Panc1 (cell line): ENCODE results near the gene SLC6A11.

Source experiments
- POLR2AphosphoS5 ChIP-seq: IDR thresholded peaks from 2 replicates; pipeline ENCODE4 v1.6.1; 2012; ENCODE audit warnings: mild to moderate bottlenecking, low read depth, low read length, moderate library complexity
- REST ChIP-seq, 2 experiments: IDR thresholded peaks; 2 replicates each; pipeline ENCODE4 v1.6.1; 2011 to 2012; ENCODE audit warnings: low read depth in 2 of 2, control low read depth in 1 of 2, low read length in 1 of 2, mild to moderate bottlenecking in 1 of 2, moderate library complexity in 1 of 2; ENCODE audit not compliant: insufficient read depth in 1 of 2
- SIN3A ChIP-seq: IDR thresholded peaks from 2 replicates; pipeline ENCODE4 v1.6.1; 2012; ENCODE audit warnings: low read depth, mild to moderate bottlenecking, low read length, moderate library complexity, borderline replicate concordance; ENCODE audit not compliant: insufficient read depth
- TF ChIP-seq, protein P1 (sequence below): fragments of 450-650 bp; IDR thresholded peaks from 2 replicates; pipeline ENCODE4 v1.5.1; 2017; ENCODE audit warnings: mild to moderate bottlenecking

- TF ChIP-seq, protein P1, sequence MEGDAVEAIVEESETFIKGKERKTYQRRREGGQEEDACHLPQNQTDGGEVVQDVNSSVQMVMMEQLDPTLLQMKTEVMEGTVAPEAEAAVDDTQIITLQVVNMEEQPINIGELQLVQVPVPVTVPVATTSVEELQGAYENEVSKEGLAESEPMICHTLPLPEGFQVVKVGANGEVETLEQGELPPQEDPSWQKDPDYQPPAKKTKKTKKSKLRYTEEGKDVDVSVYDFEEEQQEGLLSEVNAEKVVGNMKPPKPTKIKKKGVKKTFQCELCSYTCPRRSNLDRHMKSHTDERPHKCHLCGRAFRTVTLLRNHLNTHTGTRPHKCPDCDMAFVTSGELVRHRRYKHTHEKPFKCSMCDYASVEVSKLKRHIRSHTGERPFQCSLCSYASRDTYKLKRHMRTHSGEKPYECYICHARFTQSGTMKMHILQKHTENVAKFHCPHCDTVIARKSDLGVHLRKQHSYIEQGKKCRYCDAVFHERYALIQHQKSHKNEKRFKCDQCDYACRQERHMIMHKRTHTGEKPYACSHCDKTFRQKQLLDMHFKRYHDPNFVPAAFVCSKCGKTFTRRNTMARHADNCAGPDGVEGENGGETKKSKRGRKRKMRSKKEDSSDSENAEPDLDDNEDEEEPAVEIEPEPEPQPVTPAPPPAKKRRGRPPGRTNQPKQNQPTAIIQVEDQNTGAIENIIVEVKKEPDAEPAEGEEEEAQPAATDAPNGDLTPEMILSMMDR: no peak
- TF ChIP-seq REST (IDR thresholded peaks at IDR 0.05; ENCODE audit: insufficient read depth in 1 of 2, low read depth in 2 of 2, low read length in 1 of 2) (no peak), POLR2AphosphoS5 (no peak), SIN3A (no peak)
Measured at GRCh38 chr3:10873415-10873814, 57.4 kb downstream of the SLC6A11 start.
